Nephron progenitor cell (in vitro differentiated cells): ENCODE data around the gene PCIF1.
"Not testable (repeated sequence)": the region's sequence is repeated elsewhere in the genome, so short reads cannot be mapped to it uniquely, and the experiment has no call there.

Experiments
- DNase-seq: peaks from one replicate; pipeline ENCODE4 v3.0.0; 2021
- H3K27ac Mint-ChIP-seq: 2 replicates; pipeline ENCODE4 v1.8.0; 2021; ENCODE audit warnings: mild to moderate bottlenecking, moderate library complexity, mixed read lengths
- H3K27me3 Mint-ChIP-seq: 2 replicates; pipeline ENCODE4 v1.8.0; 2021; ENCODE audit warnings: mild to moderate bottlenecking, low read depth, mixed read lengths; ENCODE audit not compliant: poor library complexity
- H3K36me3 Mint-ChIP-seq: 2 replicates; pipeline ENCODE4 v1.8.0; 2021; ENCODE audit warnings: low read depth, mixed read lengths
- H3K4me1 Mint-ChIP-seq: 2 replicates; pipeline ENCODE4 v1.8.0; 2021; ENCODE audit warnings: mixed read lengths
- H3K4me3 Mint-ChIP-seq: 2 replicates; pipeline ENCODE4 v1.8.0; 2021; ENCODE audit warnings: mild to moderate bottlenecking, moderate library complexity, mixed read lengths
- H3K9me3 Mint-ChIP-seq: 2 replicates; pipeline ENCODE4 v1.8.0; 2021; ENCODE audit warnings: mild to moderate bottlenecking, moderate library complexity, mixed read lengths
- CTCF ChIP-seq: fragments of 200-600 bp; sonication (generic); IDR thresholded peaks from 2 replicates; pipeline ENCODE4 v1.5.0; 2021; ENCODE audit warnings: antibody characterized with exemption

The PCIF1 gene

DNA sequence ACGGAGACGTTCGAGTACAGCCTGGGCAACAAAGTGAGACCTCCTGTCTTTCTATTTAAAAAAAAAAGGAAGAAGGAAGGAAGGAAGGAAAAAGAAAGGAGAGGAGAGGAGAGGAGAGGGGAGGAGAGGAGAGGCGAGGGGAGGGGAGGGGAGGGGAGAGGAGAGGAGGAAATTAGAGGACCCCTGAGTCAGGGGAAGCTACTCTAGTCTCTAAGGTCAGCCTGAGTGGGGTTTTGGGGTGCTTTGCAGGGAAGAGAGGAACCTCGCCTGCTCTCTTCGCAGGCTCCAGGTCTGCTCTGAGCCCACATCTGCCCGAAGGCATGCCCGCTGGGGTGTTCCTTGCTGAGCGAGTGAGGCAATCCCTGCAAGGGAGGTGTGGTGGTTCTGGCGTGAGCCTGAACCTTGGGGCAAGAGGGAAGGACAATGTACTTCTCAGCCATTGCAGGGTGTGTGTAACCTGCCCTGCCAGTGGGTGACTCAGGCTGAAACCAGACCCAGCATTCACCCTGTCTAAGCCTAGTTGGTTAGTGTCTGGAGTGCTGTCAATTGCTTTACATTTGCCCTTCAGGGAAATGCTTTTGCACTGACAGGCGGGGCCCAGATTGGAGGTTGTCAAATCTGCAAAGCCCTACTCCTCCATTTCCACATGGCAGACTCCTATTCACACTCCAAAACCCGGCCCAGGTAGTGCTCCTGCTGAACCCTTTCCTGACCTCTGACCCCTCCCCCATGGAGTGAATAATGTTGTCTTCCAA is 58.9 kb downstream of the PCIF1 start:
- H3K4me3 Mint-ChIP-seq: no peak overlapping the region
- no peak overlapping the region for H3K27ac Mint-ChIP-seq
- TF ChIP-seq CTCF: no peak
- H3K4me1 Mint-ChIP-seq: peaks cover 26% of the 10 kb centered on the region
- no peak for DNase-seq
- no peaks in the 10 kb centered on the region for H3K36me3 Mint-ChIP-seq
- peaks cover 23% of the 10 kb centered on the region for H3K27me3 Mint-ChIP-seq
- H3K9me3 Mint-ChIP-seq: no peaks in the 10 kb centered on the region

GRCh38 chr20:45994761-45995493 is 60.4 kb downstream of the PCIF1 start:
- H3K4me3 Mint-ChIP-seq: no peak overlapping the region
- peaks cover 26% of the 10 kb centered on the region for H3K4me1 Mint-ChIP-seq
- H3K27me3 Mint-ChIP-seq: peaks cover 23% of the 10 kb centered on the region
- no peak for TF ChIP-seq CTCF
- no peaks in the 10 kb centered on the region for H3K36me3 Mint-ChIP-seq
- no peak for DNase-seq
- H3K27ac Mint-ChIP-seq: no peak overlapping the region
- no peaks in the 10 kb centered on the region for H3K9me3 Mint-ChIP-seq

- Mint-ChIP-seq H3K4me1 (peaks cover 32% of the 10 kb centered on the region), H3K27me3 (peaks cover 23% of the 10 kb centered on the region)
- not testable (repeated sequence) for DNase-seq, H3K4me3 Mint-ChIP-seq, H3K9me3 Mint-ChIP-seq, H3K36me3 Mint-ChIP-seq, H3K27ac Mint-ChIP-seq
Measured at GRCh38 chr20:45995495-45996097, 61.1 kb downstream of the PCIF1 start.

- H3K27ac Mint-ChIP-seq: peak overlapping the region; percentile 28
- H3K4me3 Mint-ChIP-seq: no peak overlapping the region
Measured at GRCh38 chr20:45997187-45997586, 62.7 kb downstream of the PCIF1 start.

More at GRCh38 chr20:45997187-45997586, 62.7 kb downstream of the PCIF1 start:
- Mint-ChIP-seq H3K4me1 (peaks cover 38% of the 10 kb centered on the region), H3K9me3 (no peaks in the 10 kb centered on the region), H3K36me3 (no peaks in the 10 kb centered on the region), H3K27me3 (peaks cover 23% of the 10 kb centered on the region)
- DNase-seq: no peak
- TF ChIP-seq CTCF: no peak
